Head of caudate nucleus (tissue), 42 donors: ENCODE measurements around the gene TRIP11.
A peak's percentile ranks its signal among the peaks of the same experiment; 100 is the strongest.
"Not testable (repeated sequence)": the region's sequence is repeated elsewhere in the genome, so short reads cannot be mapped to it uniquely, and the experiment has no call there.

ENCODE experiments used
- DNase-seq, 42 donors: peaks; one replicate each; pipeline versions ENCODE4 v3.0.0 to v3.0.0-alpha.2; 2020 to 2021; ENCODE audit warnings: mixed read lengths in 7 of 42
- intact Hi-C: fragments of 100-400 bp; cut with DNase I; formaldehyde crosslinking; loops from one replicate; pipeline ENCODE4 v1.15.0; 2022

Gene TRIP11

GRCh38 chr14:92039719-92040430, at the start of gene TRIP11:
TRIP11 (minus strand) TSS chr14:92040059; CDS start chr14:92039685, 374 bp downstream.
- peak; percentile 90 to 99 (median 97) for DNase-seq
- intact Hi-C loops: loop anchor here (2.0 kb wide), 1 partner anchor 67 kb away; the partner anchor contains the start of gene ATXN3

- no peak for DNase-seq
- intact Hi-C loops: no loop called here
Observed at GRCh38 chr14:92088494-92088893, 48.6 kb upstream of the TRIP11 start.

- intact Hi-C loops: no loop called here
- no peak for DNase-seq
Observed at GRCh38 chr14:92074555-92074954, 34.7 kb upstream of the TRIP11 start.

- peak in 3 of 42 donors; percentile 12 to 47 (median 17) for DNase-seq
- intact Hi-C loops: no loop called here
Observed at GRCh38 chr14:92058006-92058917, 18.4 kb upstream of the TRIP11 start.

- intact Hi-C loops: no loop called here
- no peak for DNase-seq
Observed at GRCh38 chr14:92049781-92050180, 9.9 kb upstream of the TRIP11 start.

- DNase-seq, intact Hi-C loops: not testable (repeated sequence)
Observed at GRCh38 chr14:92049221-92049620, 9.4 kb upstream of the TRIP11 start.

GRCh38 chr14:92045904-92046303, 6.0 kb upstream of the TRIP11 start:
- DNase-seq, intact Hi-C loops: not testable (repeated sequence)

- intact Hi-C loops: loop anchor here (2.0 kb wide), 1 partner anchor 65 kb away; the partner anchor contains the start of gene ATXN3
- not testable (repeated sequence) for DNase-seq
Observed at GRCh38 chr14:92041766-92042165, 1.9 kb upstream of the TRIP11 start.

- DNase-seq: no peak
- intact Hi-C loops: loop anchor here (2.0 kb wide), 1 partner anchor 66 kb away; the partner anchor contains the start of gene ATXN3
Observed at GRCh38 chr14:92041203-92041602, 1.3 kb upstream of the TRIP11 start.

- intact Hi-C loops: loop anchor here (2.0 kb wide), 1 partner anchor 66 kb away; the partner anchor contains the start of gene ATXN3
- peak in 18 of 42 donors; percentile 15 to 69 (median 36) for DNase-seq
Observed at GRCh38 chr14:92040431-92041051, 682 bp upstream of the TRIP11 start.

GRCh38 chr14:92039063-92039718, 668 bp downstream of the TRIP11 start:
- DNase-seq: peak in 9 of 42 donors; percentile 9 to 65 (median 54)

GRCh38 chr14:92037989-92038388, 1.9 kb downstream of the TRIP11 start:
- no peak for DNase-seq
- intact Hi-C loops: no loop called here

More at GRCh38 chr14:92039063-92039718, 668 bp downstream of the TRIP11 start:
- intact Hi-C loops: no loop called here

GRCh38 chr14:92035890-92036289, 4.0 kb downstream of the TRIP11 start:
- no peak for DNase-seq
- intact Hi-C loops: no loop called here

GRCh38 chr14:92033906-92034687, 5.8 kb downstream of the TRIP11 start:
- intact Hi-C loops: no loop called here
- no peak for DNase-seq

GRCh38 chr14:92033433-92033832, 6.4 kb downstream of the TRIP11 start:
- intact Hi-C loops: no loop called here
- DNase-seq: no peak

GRCh38 chr14:92026548-92027190, 13.2 kb downstream of the TRIP11 start:
- DNase-seq: no peak
- intact Hi-C loops: no loop called here

GRCh38 chr14:92022036-92022435, 17.8 kb downstream of the TRIP11 start:
- intact Hi-C loops: no loop called here
- no peak for DNase-seq
